Measurements from ENCODE around the gene TRPV3. TPM values are rescaled to one million over a fixed set of nuclear protein-coding genes. Genes with fewer than 3 reads are reported as not detected.

The TRPV3 gene
- total and polyA plus RNA-seq, 2 of the 13 experiments (the other 11 are each of a cell fraction or from before 2014, with no cell fraction given): 0.90 to 1.0 TPM

GRCh38 chr17:3510090-3510489 lies 47.5 kb downstream of the TRPV3 start (continued):
- TF ChIP-seq NCOA5 (CRISPR knock-in tag; IDR thresholded peaks at IDR 0.05) (no peak), MYPOP (CRISPR knock-in tag; IDR thresholded peaks at IDR 0.05) (no peak), ZNF839 (CRISPR knock-in tag; IDR thresholded peaks at IDR 0.05; ENCODE audit: borderline replicate concordance) (no peak), ZNF513 (CRISPR knock-in tag; conservative IDR thresholded peaks at IDR 0.05) (no peak), THAP11 (CRISPR knock-in tag; IDR thresholded peaks at IDR 0.05) (no peak)

DNA sequence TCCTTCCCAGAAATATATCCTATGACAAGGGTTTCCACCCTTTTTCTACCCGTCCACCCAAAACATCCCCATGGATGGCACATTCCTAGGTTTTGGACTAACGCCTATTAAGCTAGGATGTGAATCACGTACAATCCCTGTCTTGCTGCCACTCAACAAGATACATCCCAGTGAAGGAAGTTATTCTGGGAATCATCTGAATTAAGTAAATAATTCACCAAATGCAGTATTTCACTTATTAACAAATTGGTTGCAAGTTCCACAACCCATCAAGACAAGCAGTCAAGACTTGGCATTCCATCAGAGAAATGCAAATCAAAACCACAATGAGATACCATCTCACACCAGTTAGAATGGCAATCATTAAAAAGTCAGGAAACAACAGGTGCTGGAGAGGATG lies 49.7 kb downstream of the TRPV3 start:
- no peak for DNase-seq (ENCODE audit: low spot score)
- 19% methylated on average over 3 of the region's 3 CpGs for WGBS (ENCODE audit: low lambda C conversion rate)
- Histone ChIP-seq H3K4me1 (ENCODE audit: insufficient read depth, low read length) (0 out of 2 replicates have a peak, but pooled peaks cover 2% of the 10 kb centered on the region), H3K4me2 (ENCODE audit: low read depth, low read length) (no peak overlapping the region), H3K9ac (ENCODE audit: insufficient read depth, low read depth, low read length) (no peak overlapping the region), H3K27ac (ENCODE audit: extremely low read length, insufficient read depth, low read length) (no peak overlapping the region), H2AFZ (ENCODE audit: low read length) (no peak overlapping the region), H3K4me3 (replicated peaks in 1 of 3; ENCODE audit: insufficient read depth in 1 of 3, low read depth in 2 of 3, low read length in 3 of 3) (no peak overlapping the region), H3K9me3 (ENCODE audit: low read length) (no peaks in the 10 kb centered on the region), H4K20me1 (ENCODE audit: insufficient read depth, low read length) (no peaks in the 10 kb centered on the region), H3K79me2 (ENCODE audit: insufficient read depth, low read length) (no peaks in the 10 kb centered on the region), H3K27me3 (ENCODE audit: control insufficient read depth in 1 of 2, insufficient read depth in 2 of 2, low read length in 2 of 2) (no peaks in the 10 kb centered on the region), H3K36me3 (replicated peaks in 1 of 2; ENCODE audit: control insufficient read depth in 1 of 2, insufficient read depth in 2 of 2, low read length in 2 of 2) (no peaks in the 10 kb centered on the region)
- intact Hi-C loops (cut with micrococcal nuclease; ENCODE audit: unreplicated experiment) (no loop called here), in situ Hi-C loops (cut with HindIII; ENCODE audit: extremely low pct_ligation_motif_present, low pct_unique_long_range_greater_than_20kb) (no loop called here)
- ATAC-seq: no peak
- FAIRE-seq: no peak
- BruUV-seq (replicated peaks): no TSS peak
- ChIA-PET CTCF (ENCODE audit: low intra/inter-chr PET ratio, low total read pairs) (no interaction called here), POLR2A (no interaction called here)
- TF ChIP-seq ZNF879 (CRISPR knock-in tag; IDR thresholded peaks at IDR 0.05) (no peak), NFATC3 (CRISPR knock-in tag; IDR thresholded peaks at IDR 0.05) (no peak), MLLT10 (CRISPR knock-in tag; IDR thresholded peaks at IDR 0.05) (no peak), FOSL2 (CRISPR knock-in tag; IDR thresholded peaks at IDR 0.05) (no peak), HNRNPUL1 (IDR thresholded peaks at IDR 0.05; ENCODE audit: low read depth, low read length) (no peak), KDM4B (CRISPR knock-in tag; IDR thresholded peaks at IDR 0.05) (no peak), ZFP82 (CRISPR knock-in tag; IDR thresholded peaks at IDR 0.05; ENCODE audit: borderline replicate concordance) (no peak), ZSCAN21 (CRISPR knock-in tag; IDR thresholded peaks at IDR 0.05; ENCODE audit: borderline replicate concordance) (no peak), FLYWCH1 (CRISPR knock-in tag; IDR thresholded peaks at IDR 0.05) (no peak), ZNF777 (CRISPR knock-in tag; IDR thresholded peaks at IDR 0.05) (no peak), TARDBP (CRISPR knock-in tag; IDR thresholded peaks at IDR 0.05) (no peak)
- TF ChIP-seq, protein P1, sequence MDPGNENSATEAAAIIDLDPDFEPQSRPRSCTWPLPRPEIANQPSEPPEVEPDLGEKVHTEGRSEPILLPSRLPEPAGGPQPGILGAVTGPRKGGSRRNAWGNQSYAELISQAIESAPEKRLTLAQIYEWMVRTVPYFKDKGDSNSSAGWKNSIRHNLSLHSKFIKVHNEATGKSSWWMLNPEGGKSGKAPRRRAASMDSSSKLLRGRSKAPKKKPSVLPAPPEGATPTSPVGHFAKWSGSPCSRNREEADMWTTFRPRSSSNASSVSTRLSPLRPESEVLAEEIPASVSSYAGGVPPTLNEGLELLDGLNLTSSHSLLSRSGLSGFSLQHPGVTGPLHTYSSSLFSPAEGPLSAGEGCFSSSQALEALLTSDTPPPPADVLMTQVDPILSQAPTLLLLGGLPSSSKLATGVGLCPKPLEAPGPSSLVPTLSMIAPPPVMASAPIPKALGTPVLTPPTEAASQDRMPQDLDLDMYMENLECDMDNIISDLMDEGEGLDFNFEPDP (CRISPR knock-in tag; conservative IDR thresholded peaks at IDR 0.05): no peak
- TF ChIP-seq, protein P2, sequence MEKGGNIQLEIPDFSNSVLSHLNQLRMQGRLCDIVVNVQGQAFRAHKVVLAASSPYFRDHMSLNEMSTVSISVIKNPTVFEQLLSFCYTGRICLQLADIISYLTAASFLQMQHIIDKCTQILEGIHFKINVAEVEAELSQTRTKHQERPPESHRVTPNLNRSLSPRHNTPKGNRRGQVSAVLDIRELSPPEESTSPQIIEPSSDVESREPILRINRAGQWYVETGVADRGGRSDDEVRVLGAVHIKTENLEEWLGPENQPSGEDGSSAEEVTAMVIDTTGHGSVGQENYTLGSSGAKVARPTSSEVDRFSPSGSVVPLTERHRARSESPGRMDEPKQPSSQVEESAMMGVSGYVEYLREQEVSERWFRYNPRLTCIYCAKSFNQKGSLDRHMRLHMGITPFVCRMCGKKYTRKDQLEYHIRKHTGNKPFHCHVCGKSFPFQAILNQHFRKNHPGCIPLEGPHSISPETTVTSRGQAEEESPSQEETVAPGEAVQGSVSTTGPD (CRISPR knock-in tag; IDR thresholded peaks at IDR 0.05): no peak
